ENCODE data around the gene C12orf57. TPM values are rescaled to one million over a fixed set of nuclear protein-coding genes. Genes with fewer than 3 reads are reported as not detected.

The C12orf57 gene
- total and polyA plus RNA-seq, 2 of the 13 experiments (the other 11 are each of a cell fraction or from before 2014, with no cell fraction given) = 84.0 to 287 TPM

DNA sequence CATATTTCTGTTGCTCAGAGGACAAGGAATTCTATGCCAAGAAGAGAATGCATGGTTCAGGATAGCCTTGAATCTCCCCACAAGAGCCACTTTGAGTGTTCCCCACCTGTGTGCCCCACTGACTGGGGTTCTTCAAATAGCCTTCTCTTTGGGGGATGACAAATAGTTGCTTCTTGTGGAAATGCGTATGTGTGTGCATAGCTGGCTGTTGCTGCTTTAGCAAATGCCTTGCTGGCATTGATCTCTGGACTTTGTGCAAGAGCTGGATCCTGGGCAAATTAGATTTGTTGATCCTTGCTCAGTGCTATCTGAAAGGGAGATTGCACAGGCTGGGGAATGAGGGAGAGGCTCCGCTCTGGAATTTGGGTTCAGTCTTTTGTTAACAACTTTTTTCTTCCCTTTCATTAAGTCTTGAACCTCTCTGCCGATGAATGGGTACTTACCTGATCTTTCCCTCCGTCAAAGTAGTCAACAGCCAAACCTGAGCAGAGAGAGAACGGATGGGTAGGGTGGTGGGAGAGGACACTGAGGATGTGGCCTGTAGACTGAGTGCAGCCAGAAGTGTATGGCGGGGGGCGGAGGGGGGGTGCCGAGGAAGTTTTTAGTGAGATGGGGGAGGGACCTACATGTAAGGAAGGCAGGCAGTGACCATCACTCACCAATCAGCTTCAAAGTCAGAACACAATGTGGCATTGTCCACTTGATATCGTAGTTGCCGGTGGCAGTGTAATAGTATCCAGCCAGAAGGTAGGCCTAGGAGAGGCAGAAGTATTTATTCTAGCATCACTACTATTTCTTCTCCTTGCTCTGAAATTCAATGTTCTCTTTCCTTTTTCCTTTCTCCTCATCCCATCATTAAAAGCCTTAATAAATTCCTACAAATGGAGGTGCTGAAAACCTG, 37.6 kb downstream of the C12orf57 start (continued):
- TF ChIP-seq, protein P1, sequence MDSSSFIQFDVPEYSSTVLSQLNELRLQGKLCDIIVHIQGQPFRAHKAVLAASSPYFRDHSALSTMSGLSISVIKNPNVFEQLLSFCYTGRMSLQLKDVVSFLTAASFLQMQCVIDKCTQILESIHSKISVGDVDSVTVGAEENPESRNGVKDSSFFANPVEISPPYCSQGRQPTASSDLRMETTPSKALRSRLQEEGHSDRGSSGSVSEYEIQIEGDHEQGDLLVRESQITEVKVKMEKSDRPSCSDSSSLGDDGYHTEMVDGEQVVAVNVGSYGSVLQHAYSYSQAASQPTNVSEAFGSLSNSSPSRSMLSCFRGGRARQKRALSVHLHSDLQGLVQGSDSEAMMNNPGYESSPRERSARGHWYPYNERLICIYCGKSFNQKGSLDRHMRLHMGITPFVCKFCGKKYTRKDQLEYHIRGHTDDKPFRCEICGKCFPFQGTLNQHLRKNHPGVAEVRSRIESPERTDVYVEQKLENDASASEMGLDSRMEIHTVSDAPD (CRISPR knock-in tag; IDR thresholded peaks at IDR 0.05) = no peak; the same call in 1 of the 2 replicates
- TF ChIP-seq ZNF12 (CRISPR knock-in tag; IDR thresholded peaks at IDR 0.05) (peak; percentile 82), CHD4 (IDR thresholded peaks at IDR 0.05; ENCODE audit: borderline replicate concordance, low read length) (0 out of 2 replicates have a peak, but pooled peaks have one; percentile 36), PRPF4 (IDR thresholded peaks at IDR 0.05; ENCODE audit: low read depth, low read length, poor library complexity, severe bottlenecking) (no peak), ZNF296 (CRISPR knock-in tag; conservative IDR thresholded peaks at IDR 0.05) (no peak), HOXA5 (CRISPR knock-in tag; IDR thresholded peaks at IDR 0.05) (no peak; the same call in 1 of the 2 replicates), FOSL1 (CRISPR knock-in tag; IDR thresholded peaks at IDR 0.05; ENCODE audit: borderline replicate concordance) (no peak), SKI (IDR thresholded peaks at IDR 0.05; ENCODE audit: partially characterized antibody) (peak; percentile 25), CEBPB (IDR thresholded peaks at IDR 0.05; ENCODE audit: borderline replicate concordance, low read depth, low read length) (peak; percentile 91), ZNF329 (CRISPR knock-in tag; IDR thresholded peaks at IDR 0.05; ENCODE audit: low read depth) (no peak), ZNF230 (CRISPR knock-in tag; IDR thresholded peaks at IDR 0.05) (0 out of 2 replicates have a peak, but pooled peaks have one; percentile 33), FOSL2 (CRISPR knock-in tag; IDR thresholded peaks at IDR 0.05) (peak; percentile 43; the same call in 1 of the 2 replicates)
- TF ChIP-seq, protein P2, sequence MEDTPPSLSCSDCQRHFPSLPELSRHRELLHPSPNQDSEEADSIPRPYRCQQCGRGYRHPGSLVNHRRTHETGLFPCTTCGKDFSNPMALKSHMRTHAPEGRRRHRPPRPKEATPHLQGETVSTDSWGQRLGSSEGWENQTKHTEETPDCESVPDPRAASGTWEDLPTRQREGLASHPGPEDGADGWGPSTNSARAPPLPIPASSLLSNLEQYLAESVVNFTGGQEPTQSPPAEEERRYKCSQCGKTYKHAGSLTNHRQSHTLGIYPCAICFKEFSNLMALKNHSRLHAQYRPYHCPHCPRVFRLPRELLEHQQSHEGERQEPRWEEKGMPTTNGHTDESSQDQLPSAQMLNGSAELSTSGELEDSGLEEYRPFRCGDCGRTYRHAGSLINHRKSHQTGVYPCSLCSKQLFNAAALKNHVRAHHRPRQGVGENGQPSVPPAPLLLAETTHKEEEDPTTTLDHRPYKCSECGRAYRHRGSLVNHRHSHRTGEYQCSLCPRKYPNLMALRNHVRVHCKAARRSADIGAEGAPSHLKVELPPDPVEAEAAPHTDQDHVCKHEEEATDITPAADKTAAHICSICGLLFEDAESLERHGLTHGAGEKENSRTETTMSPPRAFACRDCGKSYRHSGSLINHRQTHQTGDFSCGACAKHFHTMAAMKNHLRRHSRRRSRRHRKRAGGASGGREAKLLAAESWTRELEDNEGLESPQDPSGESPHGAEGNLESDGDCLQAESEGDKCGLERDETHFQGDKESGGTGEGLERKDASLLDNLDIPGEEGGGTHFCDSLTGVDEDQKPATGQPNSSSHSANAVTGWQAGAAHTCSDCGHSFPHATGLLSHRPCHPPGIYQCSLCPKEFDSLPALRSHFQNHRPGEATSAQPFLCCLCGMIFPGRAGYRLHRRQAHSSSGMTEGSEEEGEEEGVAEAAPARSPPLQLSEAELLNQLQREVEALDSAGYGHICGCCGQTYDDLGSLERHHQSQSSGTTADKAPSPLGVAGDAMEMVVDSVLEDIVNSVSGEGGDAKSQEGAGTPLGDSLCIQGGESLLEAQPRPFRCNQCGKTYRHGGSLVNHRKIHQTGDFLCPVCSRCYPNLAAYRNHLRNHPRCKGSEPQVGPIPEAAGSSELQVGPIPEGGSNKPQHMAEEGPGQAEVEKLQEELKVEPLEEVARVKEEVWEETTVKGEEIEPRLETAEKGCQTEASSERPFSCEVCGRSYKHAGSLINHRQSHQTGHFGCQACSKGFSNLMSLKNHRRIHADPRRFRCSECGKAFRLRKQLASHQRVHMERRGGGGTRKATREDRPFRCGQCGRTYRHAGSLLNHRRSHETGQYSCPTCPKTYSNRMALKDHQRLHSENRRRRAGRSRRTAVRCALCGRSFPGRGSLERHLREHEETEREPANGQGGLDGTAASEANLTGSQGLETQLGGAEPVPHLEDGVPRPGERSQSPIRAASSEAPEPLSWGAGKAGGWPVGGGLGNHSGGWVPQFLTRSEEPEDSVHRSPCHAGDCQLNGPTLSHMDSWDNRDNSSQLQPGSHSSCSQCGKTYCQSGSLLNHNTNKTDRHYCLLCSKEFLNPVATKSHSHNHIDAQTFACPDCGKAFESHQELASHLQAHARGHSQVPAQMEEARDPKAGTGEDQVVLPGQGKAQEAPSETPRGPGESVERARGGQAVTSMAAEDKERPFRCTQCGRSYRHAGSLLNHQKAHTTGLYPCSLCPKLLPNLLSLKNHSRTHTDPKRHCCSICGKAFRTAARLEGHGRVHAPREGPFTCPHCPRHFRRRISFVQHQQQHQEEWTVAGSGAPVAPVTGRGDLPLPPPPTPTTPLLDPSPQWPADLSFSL (CRISPR knock-in tag; IDR thresholded peaks at IDR 0.05) = peak; percentile 80; the same call in 1 of the 2 replicates
- TF ChIP-seq, protein P3, sequence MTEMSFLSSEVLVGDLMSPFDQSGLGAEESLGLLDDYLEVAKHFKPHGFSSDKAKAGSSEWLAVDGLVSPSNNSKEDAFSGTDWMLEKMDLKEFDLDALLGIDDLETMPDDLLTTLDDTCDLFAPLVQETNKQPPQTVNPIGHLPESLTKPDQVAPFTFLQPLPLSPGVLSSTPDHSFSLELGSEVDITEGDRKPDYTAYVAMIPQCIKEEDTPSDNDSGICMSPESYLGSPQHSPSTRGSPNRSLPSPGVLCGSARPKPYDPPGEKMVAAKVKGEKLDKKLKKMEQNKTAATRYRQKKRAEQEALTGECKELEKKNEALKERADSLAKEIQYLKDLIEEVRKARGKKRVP (CRISPR knock-in tag; IDR thresholded peaks at IDR 0.05) = peak in 1 of 2 experiments; percentile 31; a peak in 1 of 4 replicates
- TF ChIP-seq, protein P4, sequence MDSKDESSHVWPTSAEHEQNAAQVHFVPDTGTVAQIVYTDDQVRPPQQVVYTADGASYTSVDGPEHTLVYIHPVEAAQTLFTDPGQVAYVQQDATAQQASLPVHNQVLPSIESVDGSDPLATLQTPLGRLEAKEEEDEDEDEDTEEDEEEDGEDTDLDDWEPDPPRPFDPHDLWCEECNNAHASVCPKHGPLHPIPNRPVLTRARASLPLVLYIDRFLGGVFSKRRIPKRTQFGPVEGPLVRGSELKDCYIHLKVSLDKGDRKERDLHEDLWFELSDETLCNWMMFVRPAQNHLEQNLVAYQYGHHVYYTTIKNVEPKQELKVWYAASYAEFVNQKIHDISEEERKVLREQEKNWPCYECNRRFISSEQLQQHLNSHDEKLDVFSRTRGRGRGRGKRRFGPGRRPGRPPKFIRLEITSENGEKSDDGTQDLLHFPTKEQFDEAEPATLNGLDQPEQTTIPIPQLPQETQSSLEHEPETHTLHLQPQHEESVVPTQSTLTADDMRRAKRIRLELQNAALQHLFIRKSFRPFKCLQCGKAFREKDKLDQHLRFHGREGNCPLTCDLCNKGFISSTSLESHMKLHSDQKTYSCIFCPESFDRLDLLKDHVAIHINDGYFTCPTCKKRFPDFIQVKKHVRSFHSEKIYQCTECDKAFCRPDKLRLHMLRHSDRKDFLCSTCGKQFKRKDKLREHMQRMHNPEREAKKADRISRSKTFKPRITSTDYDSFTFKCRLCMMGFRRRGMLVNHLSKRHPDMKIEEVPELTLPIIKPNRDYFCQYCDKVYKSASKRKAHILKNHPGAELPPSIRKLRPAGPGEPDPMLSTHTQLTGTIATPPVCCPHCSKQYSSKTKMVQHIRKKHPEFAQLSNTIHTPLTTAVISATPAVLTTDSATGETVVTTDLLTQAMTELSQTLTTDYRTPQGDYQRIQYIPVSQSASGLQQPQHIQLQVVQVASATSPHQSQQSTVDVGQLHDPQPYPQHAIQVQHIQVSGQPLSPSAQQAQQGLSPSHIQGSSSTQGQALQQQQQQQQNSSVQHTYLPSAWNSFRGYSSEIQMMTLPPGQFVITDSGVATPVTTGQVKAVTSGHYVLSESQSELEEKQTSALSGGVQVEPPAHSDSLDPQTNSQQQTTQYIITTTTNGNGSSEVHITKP (CRISPR knock-in tag; IDR thresholded peaks at IDR 0.05; ENCODE audit: low read depth) = peak; percentile 92
